Omental fat pad (tissue), 4 donors: ENCODE results near the gene RASAL2. TPM values are rescaled to one million over a fixed set of nuclear protein-coding genes. Genes with fewer than 3 reads are reported as not detected.
"Not testable (repeated sequence)": the region's sequence is repeated elsewhere in the genome, so short reads cannot be mapped to it uniquely, and the experiment has no call there.

Source experiments
- ATAC-seq: fragments of 150-250 bp; one replicate; pipeline ENCODE4 v1.9.1; 2016; ENCODE audit warnings: mild to moderate bottlenecking, moderate library complexity; ENCODE audit not compliant: low FRiP score
- DNase-seq: peaks from one replicate; pipeline ENCODE4 v3.0.0-alpha.2; 2019; ENCODE audit warnings: low spot score
- total RNA-seq, 4 donors: library from RNA; depleted of rRNA; stranded (reverse); fragments of >200 nt; gene quantifications; one replicate each; pipeline ENCODE4 v1.1.0, GENCODE V29; 2016
- TF ChIP-seq, protein P1 (sequence below), 3 donors: fragments of 450-650 bp; IDR thresholded peaks; one replicate each; pipeline ENCODE4 v1.5.1; 2016 to 2017; ENCODE audit warnings: antibody characterized with exemption in 3 of 3, mild to moderate bottlenecking in 3 of 3, moderate library complexity in 2 of 3

RASAL2 gene
- total RNA-seq, 4 donors from 2014 or later: 13.5 to 52.3 (median 30.9) TPM

DNA sequence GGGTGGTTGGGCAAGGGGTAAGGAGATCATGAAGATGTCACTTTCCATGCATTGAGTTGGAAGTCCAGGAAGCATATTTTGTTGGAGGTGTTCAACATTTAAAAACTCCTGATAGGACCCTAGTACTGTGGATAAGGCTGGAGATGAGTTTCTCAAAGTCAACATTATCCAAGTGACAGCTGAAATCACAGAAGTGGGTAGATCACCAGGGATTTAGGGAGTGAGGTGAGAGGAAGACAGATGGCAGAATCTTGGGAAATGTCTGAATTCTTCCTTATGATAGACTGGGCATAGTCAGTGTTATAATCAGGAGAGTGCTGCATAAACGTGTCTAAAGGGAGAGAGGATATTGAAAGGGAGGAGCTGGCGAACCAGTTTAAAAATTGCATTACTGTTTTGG, 5.3 kb upstream of the RASAL2 start:
- TF ChIP-seq, protein P1, sequence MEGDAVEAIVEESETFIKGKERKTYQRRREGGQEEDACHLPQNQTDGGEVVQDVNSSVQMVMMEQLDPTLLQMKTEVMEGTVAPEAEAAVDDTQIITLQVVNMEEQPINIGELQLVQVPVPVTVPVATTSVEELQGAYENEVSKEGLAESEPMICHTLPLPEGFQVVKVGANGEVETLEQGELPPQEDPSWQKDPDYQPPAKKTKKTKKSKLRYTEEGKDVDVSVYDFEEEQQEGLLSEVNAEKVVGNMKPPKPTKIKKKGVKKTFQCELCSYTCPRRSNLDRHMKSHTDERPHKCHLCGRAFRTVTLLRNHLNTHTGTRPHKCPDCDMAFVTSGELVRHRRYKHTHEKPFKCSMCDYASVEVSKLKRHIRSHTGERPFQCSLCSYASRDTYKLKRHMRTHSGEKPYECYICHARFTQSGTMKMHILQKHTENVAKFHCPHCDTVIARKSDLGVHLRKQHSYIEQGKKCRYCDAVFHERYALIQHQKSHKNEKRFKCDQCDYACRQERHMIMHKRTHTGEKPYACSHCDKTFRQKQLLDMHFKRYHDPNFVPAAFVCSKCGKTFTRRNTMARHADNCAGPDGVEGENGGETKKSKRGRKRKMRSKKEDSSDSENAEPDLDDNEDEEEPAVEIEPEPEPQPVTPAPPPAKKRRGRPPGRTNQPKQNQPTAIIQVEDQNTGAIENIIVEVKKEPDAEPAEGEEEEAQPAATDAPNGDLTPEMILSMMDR (IDR thresholded peaks at IDR 0.05): no peak
- no peak for ATAC-seq
- no peak for DNase-seq

DNA sequence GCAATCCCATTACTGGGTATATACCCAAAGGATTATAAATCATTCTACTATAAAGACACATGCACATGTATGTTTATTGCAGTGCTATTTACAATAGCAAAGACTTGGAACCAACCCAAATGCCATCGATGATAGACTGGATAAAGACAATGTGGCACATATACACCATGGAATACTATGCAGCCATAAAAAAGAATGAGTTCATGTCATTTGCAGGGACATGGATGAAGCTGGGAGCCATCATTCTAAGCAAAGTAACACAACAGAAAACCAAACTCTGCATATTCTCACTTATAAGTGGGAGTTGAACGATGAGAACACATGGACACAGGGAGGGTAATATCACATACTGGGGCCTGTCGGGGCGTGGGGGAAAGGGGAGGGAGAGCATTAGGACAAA, 2.5 kb upstream of the RASAL2 start:
- DNase-seq, ATAC-seq: not testable (repeated sequence)

DNA sequence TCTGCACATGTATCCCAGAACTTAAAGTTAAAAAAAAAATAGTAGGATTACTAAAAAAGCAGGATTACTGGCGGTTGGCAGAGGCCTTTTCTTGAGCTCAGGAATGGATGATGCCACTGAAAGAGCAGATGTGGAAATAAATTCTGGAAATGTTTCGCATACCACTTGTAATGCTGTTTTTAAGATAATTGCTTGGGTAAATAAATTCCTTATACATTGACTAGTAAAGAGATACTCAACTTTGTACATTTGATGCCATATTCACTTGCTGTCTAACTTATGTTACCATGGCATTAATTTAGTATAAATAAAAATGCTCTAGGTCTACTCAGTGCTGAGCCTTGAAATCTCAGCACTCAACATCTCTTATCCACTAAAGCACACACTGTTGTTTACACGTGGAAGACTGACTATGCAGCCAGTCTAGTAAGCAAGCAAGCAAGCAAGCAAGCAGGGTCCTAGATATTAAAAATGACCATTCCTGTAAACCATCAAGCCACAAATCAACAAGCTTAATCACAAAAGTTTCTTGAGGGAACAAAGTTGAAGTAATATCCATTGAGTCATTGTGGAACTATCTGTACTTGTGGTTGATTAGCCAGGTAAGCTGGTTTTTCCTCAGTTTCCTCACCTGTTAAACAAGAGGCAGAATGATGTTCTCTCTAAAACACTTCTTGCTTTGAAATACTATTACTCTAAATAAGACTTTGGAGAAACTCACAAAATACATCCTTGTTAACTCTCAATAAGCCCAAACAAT, 1.7 kb upstream of the RASAL2 start:
- DNase-seq (no peak), ATAC-seq (no peak)
- TF ChIP-seq, protein P1 (IDR thresholded peaks at IDR 0.05): no peak

DNA sequence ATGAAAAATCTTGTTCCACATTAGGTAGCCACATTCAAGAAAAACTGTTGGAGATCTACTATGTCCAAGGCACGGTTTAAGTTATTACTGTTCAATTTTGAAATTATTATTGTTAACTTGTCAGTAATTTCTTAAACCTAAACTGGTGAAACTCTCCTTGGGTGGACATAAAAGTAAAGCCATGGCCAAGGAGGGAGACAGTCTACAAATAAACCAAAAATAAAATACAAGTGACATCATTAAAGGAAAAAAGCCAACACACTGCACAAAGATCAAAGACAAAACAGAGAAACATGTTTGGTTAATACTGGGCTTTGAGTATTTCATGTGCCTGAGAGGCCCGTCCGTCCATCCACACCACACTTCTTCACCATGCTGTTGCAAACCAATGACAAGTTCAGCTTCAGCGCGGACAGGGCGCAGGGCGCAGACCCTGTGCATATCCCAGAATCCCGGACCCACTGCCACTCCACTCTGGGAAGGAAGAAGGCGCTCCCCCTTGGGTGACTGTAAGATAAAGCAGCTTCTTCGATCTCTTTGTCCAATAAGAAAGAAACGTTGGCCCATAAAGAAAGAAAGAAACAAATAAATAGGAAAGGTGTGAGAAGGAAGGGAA, 918 bp upstream of the RASAL2 start:
- TF ChIP-seq, protein P1 (IDR thresholded peaks at IDR 0.05): no peak
- ATAC-seq (peak; percentile 40), DNase-seq (no peak)

DNA sequence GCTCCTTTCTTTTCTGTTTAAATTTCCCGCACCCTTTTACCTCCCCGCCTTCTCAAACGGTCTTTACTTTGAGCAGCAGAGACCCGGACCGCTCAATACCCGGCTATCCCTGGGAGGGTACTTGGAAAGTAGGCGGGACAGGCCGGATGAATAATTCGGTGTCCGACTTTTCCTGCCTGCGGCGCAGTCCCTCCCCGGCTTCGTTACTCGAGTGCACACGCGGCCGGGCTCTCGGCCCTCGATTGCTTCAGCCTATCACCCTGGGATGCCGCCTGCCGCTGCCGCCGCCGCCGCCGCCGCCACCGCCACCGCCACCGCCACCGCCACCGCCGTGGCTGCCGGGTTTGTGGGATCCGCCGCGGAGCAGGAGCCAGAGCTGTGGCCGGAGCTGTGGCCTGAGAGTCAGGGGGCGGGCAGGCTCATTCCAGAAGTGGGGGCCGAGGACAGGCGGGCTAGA, 382 bp upstream of the RASAL2 start:
- TF ChIP-seq, protein P1 (IDR thresholded peaks at IDR 0.05): no peak
- peak; percentile 97 for ATAC-seq
- peak; percentile 58 for DNase-seq

DNA sequence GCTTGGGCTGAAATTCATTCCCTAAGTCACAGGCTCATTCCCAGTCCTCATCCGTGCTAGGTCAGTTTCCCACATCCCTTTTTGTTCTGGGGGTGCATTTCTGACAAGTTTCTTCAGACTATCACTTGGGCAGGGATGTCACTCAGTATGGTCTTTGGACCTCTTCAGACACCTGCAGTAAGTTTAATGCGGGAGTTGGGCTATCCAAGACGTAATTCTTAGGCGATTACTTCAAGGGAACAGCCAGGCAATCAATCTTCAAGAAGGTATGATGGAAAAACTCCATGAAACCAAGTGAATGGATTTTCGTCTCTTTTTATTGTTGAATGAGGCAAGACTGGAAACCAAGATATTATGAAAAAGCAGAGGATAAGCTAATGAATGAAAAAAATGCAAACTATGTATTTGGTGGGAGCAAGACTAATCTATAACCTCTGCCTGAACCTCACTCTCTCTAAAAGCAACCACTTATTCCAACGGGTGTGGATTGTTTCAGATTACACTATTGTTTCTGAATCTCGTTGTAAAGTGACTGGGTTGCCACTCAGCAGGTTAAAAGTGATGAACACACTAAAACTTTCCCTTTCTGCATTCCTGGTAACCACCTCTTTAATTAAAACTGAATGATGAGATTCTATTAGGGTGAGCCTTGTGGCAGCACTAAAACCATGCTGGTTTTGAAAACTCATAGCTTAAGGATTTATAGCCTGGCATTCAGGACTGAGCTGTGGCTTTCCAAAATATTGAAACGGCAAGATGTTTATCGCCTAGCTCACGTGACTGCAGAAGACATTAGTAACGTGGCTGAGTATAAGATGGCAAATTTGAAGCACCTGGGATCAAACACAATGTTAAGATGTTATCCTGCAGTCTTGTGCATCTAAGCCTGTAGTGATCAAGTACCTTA, 1.1 kb downstream of the RASAL2 start:
- ATAC-seq (peak; percentile 7), DNase-seq (no peak)
- TF ChIP-seq, protein P1 (IDR thresholded peaks at IDR 0.05): no peak

DNA sequence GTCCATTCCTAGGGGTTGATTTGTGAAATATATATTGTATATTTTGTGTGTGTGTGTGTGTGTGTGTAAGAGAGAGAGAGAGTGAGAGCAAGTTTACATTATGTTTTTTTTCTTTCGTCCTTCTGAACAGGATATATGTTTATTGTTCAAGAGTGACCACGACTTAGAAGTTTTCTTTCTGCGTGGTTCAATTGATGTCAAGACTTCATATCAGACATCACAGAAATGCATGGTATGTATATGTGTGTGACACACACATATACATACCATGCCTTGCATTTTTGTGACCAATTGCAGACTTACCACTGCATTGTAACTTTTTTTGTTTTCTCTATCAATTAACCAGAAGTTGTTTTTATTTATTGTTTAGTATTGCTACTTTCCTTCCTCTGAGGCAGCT, 2.5 kb downstream of the RASAL2 start:
- ATAC-seq (no peak), DNase-seq (no peak)
- TF ChIP-seq, protein P1 (IDR thresholded peaks at IDR 0.05): no peak
